ENCODE data around the gene CD79A. TPM values are rescaled to one million over a fixed set of nuclear protein-coding genes. Genes with fewer than 3 reads are reported as not detected.
A peak's percentile ranks its signal among the peaks of the same experiment; 100 is the strongest.

CD79A gene
- total and polyA plus RNA-seq, 12 donors, result 0.17 to 1.4 (median 0.29) TPM; not detected in 8

DNA sequence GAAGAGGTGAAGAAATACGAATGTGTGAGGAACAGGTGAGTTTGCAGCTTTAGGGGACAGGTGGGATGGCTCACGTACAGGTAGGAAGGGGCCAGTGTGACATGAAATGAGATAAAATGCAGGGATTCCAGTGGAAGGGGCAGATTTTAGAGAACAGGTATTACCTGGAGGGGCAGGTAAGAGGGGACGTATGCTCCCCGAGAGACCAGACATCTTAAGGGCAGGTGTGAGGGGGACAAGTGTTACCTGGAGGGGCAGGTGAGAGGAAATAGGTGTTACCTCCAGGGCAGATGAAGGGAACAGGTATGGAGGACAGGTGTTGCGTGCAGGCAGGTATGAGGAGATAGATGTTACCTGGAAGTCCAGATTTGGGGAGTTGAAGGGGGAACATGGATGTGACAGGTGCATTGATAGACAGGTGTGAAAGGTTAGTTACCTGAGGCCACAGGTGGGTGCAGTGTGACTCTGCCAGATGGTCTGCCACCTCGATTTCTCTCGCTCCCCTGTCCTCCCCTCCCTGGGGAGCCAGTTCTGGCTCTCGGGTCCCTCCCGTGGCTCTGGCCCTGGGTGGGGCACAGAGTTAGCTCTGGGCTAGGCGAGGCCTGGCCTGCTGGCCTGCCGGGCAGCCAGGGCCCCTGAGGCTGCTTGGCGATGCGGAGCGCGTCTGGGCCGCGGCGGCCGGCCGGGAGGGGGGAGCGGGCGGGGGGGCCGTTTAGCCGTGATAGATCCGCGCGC is 49.1 kb downstream of the CD79A start:
- Histone ChIP-seq H3K9me3 (no peaks in the 10 kb centered on the region), H3K27ac (no peak overlapping the region), H3K4me3 (no peak overlapping the region), H3K4me1 (peaks cover 2 to 18% (median 16%) of the 10 kb centered on the region in 9 donors), H3K27me3 (peaks cover 42 to 97% (median 96%) of the 10 kb centered on the region in 7 donors), H3K36me3 (no peaks in the 10 kb centered on the region)
- TF ChIP-seq, protein P1, sequence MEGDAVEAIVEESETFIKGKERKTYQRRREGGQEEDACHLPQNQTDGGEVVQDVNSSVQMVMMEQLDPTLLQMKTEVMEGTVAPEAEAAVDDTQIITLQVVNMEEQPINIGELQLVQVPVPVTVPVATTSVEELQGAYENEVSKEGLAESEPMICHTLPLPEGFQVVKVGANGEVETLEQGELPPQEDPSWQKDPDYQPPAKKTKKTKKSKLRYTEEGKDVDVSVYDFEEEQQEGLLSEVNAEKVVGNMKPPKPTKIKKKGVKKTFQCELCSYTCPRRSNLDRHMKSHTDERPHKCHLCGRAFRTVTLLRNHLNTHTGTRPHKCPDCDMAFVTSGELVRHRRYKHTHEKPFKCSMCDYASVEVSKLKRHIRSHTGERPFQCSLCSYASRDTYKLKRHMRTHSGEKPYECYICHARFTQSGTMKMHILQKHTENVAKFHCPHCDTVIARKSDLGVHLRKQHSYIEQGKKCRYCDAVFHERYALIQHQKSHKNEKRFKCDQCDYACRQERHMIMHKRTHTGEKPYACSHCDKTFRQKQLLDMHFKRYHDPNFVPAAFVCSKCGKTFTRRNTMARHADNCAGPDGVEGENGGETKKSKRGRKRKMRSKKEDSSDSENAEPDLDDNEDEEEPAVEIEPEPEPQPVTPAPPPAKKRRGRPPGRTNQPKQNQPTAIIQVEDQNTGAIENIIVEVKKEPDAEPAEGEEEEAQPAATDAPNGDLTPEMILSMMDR (IDR thresholded peaks at IDR 0.05), result no peak
- DNase-seq (no peak), ATAC-seq (no peak)
- 13 to 23% methylated on average over 27 of the region's 27 CpGs for WGBS, 2 donors
- intact Hi-C loops (cut with DNase I), result loop anchor here in 1 of 10 donors (5.0 kb wide), 1 partner anchor 39 kb away; no protein-coding TSS in a partner anchor

DNA sequence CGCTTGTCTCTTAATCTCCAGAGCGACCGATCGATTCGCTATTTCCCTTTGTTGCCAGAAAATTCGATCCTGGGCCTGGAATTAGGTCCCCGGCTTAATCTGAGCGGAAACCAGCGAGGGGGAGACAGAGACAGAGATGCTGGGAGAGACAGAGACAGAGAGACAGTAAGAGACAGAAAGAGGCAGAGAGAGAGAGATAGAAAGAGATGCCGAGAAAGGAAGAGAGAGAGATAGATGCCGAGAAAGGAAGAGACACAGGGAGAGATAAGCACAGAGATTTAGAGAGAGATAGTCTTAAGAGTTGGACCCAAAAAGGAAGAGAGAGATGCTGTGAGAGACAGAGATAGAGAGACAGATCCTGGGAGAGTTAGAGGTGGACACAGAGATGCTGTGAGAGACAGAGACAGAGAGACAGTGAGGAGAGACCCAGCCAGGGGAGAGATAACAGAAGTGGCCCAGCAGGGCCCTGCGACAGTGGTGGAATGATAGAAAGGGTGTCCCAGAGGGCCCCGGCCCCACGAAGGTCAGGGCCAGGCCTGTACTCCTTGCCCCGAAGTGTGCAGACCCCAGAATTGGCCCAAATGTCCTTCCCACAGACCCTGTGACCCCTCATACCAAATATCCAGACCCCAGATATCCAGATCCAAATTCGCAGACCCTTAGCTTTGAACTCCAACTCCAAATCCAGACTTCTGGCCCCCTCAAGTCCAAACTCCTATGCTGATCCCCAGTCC is 49.9 kb downstream of the CD79A start:
- 29 to 34% methylated on average over 16 of the region's 16 CpGs for WGBS, 2 donors
- H3K27ac ChIP-seq, result no peak overlapping the region
- peaks cover 48 to 97% (median 96%) of the 10 kb centered on the region in 7 donors for H3K27me3 ChIP-seq
- TF ChIP-seq, protein P1 (IDR thresholded peaks at IDR 0.05), result no peak
- peaks cover 2 to 18% (median 16%) of the 10 kb centered on the region in 9 donors for H3K4me1 ChIP-seq
- ATAC-seq, result no peak
- DNase-seq, result no peak
- H3K4me3 ChIP-seq, result no peak overlapping the region
- H3K36me3 ChIP-seq, result no peaks in the 10 kb centered on the region
- no peaks in the 10 kb centered on the region for H3K9me3 ChIP-seq
- intact Hi-C loops (cut with DNase I), result loop anchor here in 1 of 10 donors (5.0 kb wide), 1 partner anchor 40 kb away; no protein-coding TSS in a partner anchor

DNA sequence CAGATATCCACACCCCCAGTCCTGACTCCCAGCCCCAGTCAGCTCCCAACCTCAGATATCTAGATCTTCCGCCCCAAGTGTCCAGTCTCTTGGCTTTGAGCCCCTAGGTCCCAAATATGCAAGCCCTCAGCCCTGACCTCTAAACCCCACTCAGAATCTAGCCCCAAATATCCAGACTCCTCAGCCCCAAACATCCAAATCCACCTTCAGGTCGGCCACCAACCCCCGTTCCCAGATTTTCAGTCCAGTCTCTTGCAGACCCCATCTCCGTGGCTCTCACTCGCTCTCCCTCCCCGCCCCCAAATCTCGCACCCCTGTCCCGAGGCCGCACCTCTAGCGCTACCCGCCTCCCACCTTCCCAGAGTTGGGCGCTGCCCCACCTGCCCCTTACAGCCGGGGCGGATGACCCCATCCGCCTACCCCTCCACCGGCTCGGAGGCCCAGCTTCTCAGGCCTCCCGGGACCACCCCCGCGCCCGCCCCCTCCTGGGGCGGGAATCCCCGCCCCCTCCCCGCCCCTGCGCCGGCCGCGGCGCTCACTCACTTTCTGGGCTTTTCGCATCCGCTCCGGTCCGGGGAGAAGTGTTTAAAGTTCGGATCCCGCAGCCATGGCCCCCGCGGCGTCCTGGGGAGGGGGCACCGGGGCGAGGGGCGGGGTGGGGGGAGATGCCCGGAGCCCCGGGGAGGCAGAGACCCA is 50.6 kb downstream of the CD79A start:
- intact Hi-C loops (cut with DNase I), result loop anchor here in 1 of 10 donors (5.0 kb wide), 1 partner anchor 40 kb away; no protein-coding TSS in a partner anchor
- WGBS, 2 donors, result 3 to 5% methylated on average over 43 of the region's 43 CpGs
- H3K4me3 ChIP-seq, result peak overlapping the region; percentile 11 to 55 (median 46)
- no peaks in the 10 kb centered on the region for H3K9me3 ChIP-seq
- H3K36me3 ChIP-seq, result no peaks in the 10 kb centered on the region
- TF ChIP-seq, protein P1 (IDR thresholded peaks at IDR 0.05), result no peak
- ATAC-seq (peak in 2 of 8 donors; percentile 10 to 37), DNase-seq (no peak)
- H3K4me1 ChIP-seq, result peaks cover 2 to 18% (median 16%) of the 10 kb centered on the region in 9 donors
- H3K27me3 ChIP-seq, result peaks cover 45 to 97% (median 96%) of the 10 kb centered on the region in 7 donors
- H3K27ac ChIP-seq, result no peak overlapping the region

DNA sequence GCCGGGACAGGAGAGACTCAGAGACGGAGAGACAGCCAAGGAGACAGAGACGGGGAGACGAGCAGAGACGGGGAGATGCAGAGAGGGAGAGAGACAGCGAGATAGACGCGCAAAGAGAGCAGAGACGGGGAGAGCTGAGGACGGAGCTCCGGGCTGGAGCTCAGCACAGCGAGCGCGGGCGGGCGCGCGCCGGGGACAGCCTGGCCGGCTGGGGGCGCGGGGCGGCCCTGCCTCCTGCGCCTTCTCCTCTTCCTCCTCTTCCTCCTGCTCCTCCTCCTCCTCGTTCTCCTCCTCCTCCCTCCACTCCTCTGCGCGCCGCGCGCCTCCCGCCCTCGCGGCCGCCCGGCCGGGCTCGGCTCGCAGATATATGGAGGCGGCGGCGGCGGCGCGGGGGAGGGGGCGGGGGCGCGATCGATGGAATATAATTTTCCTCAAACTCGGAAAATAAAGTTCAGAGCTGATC is 51.2 kb downstream of the CD79A start, which contains the start of gene ERFL:
ERFL (minus strand) TSS at position 229 of the 463 bp plus-strand sequence. CDS start 15,530 bp downstream, outside the sequence.
- Histone ChIP-seq H3K9me3 (no peaks in the 10 kb centered on the region), H3K4me1 (peaks cover 2 to 18% (median 16%) of the 10 kb centered on the region in 9 donors), H3K4me3 (peak within 1 kb of the TSS; percentile 11 to 55 (median 46)), H3K36me3 (no peaks in the 10 kb centered on the region), H3K27ac (no peak within 1 kb of the TSS), H3K27me3 (peaks cover 41 to 97% (median 96%) of the 10 kb centered on the region in 7 donors)
- intact Hi-C loops (cut with DNase I), result loop anchor here in 1 of 10 donors (5.0 kb wide), 1 partner anchor 41 kb away; no protein-coding TSS in a partner anchor
- WGBS, 2 donors, result 0 to 1% methylated on average over 30 to 49 of the region's 49 CpGs
- TF ChIP-seq, protein P1 (IDR thresholded peaks at IDR 0.05), result no peak
- DNase-seq (no peak), ATAC-seq (peak in 2 of 8 donors; percentile 5 to 10)
